GM12891 (cell line): ENCODE measurements around the gene PRLR.

Experiments
- POLR2A ChIP-seq: IDR thresholded peaks from 2 replicates; pipeline ENCODE4 v1.6.1; 2011; ENCODE audit warnings: low read depth, low read length, control low read depth
- POLR2AphosphoS5 ChIP-seq: IDR thresholded peaks from 2 replicates; pipeline ENCODE4 v1.6.1; 2011; ENCODE audit warnings: low read depth, low read length, control low read depth
- POU2F2 ChIP-seq: IDR thresholded peaks from 2 replicates; pipeline ENCODE4 v1.6.1; 2011; ENCODE audit warnings: low read depth, mild to moderate bottlenecking, control low read depth, low read length, moderate library complexity
- TAF1 ChIP-seq: IDR thresholded peaks from 2 replicates; pipeline ENCODE4 v1.6.1; 2011; ENCODE audit warnings: low read depth, low read length, control low read depth

GRCh38 chr5:35115920-35116319 lies 114.4 kb downstream of the PRLR start:
- no peak for TF ChIP-seq TAF1
- no peak for TF ChIP-seq POLR2AphosphoS5
- no peak for TF ChIP-seq POLR2A
- TF ChIP-seq POU2F2 = no peak
